ENCODE results near the gene PAX6. TPM values are rescaled to one million over a fixed set of nuclear protein-coding genes. Genes with fewer than 3 reads are reported as not detected.

PAX6 gene
- total RNA-seq, 4 donors from 2014 or later, result 0.40 to 0.79 (median 0.55) TPM; not detected in 1

DNA sequence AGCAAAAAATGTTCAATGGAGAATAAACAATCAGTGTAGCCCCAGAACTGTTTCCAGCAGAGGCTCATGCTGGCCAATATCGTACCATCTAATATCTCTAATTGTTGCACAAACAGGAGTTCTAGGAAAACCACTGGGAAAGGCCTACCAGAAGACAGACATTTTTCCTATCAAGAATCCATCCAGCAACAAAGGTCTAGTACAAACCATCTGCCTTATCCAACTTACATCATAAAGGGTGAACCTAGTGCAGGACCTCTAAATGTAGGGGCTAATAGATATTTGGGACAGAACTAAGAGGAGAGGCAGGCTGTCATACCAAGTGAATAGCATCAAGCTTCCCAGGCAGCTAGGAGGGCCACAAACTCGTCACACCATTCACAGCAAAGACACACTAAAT, 18.7 kb downstream of the PAX6 start:
- peaks cover 0 to under 1% (median 0%) of the 10 kb centered on the region in 4 donors for H3K4me1 ChIP-seq
- no peak overlapping the region for H3K4me3 ChIP-seq
- intact Hi-C loops (cut with DNase I; ENCODE audit: low total_unique reads), result no loop called here
- no peaks in the 10 kb centered on the region for H3K9me3 ChIP-seq
- no peak for DNase-seq
- H3K27me3 ChIP-seq, result peaks cover 28% of the 10 kb centered on the region
- in situ Hi-C loops (cut with MboI; ENCODE audit: low pct_ligation_motif_present in 1 of 4, low pct_unique_long_range_greater_than_20kb in 1 of 4, low sequenced_read_pairs in 3 of 4), result no loop called here
- 79% methylated on average over 2 of the region's 2 CpGs; no CpG with 5 or more reads in 1 of the 2 donors for WGBS, 2 donors (ENCODE audit: low coverage in 1 of 2)
- no peak overlapping the region for H3K27ac ChIP-seq
- TF ChIP-seq EP300 (IDR thresholded peaks at IDR 0.05; ENCODE audit: low read depth), result no peak
- no peaks in the 10 kb centered on the region for H3K36me3 ChIP-seq

- no peaks in the 10 kb centered on the region for H3K4me1 ChIP-seq
- H3K27ac ChIP-seq, result no peak overlapping the region
- H3K4me3 ChIP-seq, result no peak overlapping the region
- 40 to 55% methylated on average over 1 to 2 of the region's 2 CpGs for WGBS, 2 donors (ENCODE audit: low coverage in 1 of 2)
- H3K27me3 ChIP-seq, result peaks cover 24% of the 10 kb centered on the region
- no peak for TF ChIP-seq POLR2AphosphoS5 (IDR thresholded peaks at IDR 0.05)
- TF ChIP-seq EP300 (IDR thresholded peaks at IDR 0.05; ENCODE audit: low read depth), result no peak
- in situ Hi-C loops (cut with MboI; ENCODE audit: low pct_ligation_motif_present in 1 of 4, low pct_unique_long_range_greater_than_20kb in 1 of 4, low sequenced_read_pairs in 3 of 4) (no loop called here), intact Hi-C loops (cut with DNase I; ENCODE audit: low total_unique reads) (no loop called here)
- no peaks in the 10 kb centered on the region for H3K9me3 ChIP-seq
- no peak for DNase-seq
- no peaks in the 10 kb centered on the region for H3K36me3 ChIP-seq
Measured at GRCh38 chr11:31792036-31792435, 19.1 kb downstream of the PAX6 start.

DNA sequence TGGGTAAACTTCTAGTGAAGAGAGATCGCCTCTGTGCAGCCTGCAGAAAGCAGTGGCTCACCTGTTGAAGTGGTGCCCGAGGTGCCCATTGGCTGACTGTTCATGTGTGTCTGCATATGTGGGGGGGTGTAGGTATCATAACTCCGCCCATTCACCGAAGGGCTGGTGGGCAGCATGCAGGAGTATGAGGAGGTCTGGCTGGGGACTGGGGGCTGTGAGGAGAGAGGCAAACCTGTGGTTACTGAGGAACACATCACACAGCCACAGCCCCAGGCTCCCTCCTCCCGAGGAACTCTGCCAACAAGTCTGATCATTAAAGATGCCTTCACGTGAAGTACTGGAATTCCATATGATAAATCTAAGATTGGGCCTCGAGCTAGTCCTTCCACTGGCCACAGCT, 20.5 kb downstream of the PAX6 start:
- intact Hi-C loops (cut with DNase I; ENCODE audit: low total_unique reads), result no loop called here
- H3K27me3 ChIP-seq, result peaks cover 10% of the 10 kb centered on the region
- WGBS, 2 donors (ENCODE audit: low coverage in 1 of 2), result 78% methylated on average over 7 of the region's 7 CpGs; no CpG with 5 or more reads in 1 of the 2 donors
- in situ Hi-C loops (cut with MboI; ENCODE audit: low pct_ligation_motif_present in 1 of 4, low pct_unique_long_range_greater_than_20kb in 1 of 4, low sequenced_read_pairs in 3 of 4), result no loop called here
- no peak overlapping the region for H3K4me3 ChIP-seq
- no peaks in the 10 kb centered on the region for H3K9me3 ChIP-seq
- no peak for DNase-seq
- H3K36me3 ChIP-seq, result no peaks in the 10 kb centered on the region
- H3K4me1 ChIP-seq, result no peaks in the 10 kb centered on the region
- H3K27ac ChIP-seq, result no peak overlapping the region
- TF ChIP-seq POLR2AphosphoS5 (IDR thresholded peaks at IDR 0.05) (no peak), POLR2A (IDR thresholded peaks at IDR 0.05) (no peak), EP300 (IDR thresholded peaks at IDR 0.05; ENCODE audit: low read depth) (no peak)
- TF ChIP-seq, protein P1, sequence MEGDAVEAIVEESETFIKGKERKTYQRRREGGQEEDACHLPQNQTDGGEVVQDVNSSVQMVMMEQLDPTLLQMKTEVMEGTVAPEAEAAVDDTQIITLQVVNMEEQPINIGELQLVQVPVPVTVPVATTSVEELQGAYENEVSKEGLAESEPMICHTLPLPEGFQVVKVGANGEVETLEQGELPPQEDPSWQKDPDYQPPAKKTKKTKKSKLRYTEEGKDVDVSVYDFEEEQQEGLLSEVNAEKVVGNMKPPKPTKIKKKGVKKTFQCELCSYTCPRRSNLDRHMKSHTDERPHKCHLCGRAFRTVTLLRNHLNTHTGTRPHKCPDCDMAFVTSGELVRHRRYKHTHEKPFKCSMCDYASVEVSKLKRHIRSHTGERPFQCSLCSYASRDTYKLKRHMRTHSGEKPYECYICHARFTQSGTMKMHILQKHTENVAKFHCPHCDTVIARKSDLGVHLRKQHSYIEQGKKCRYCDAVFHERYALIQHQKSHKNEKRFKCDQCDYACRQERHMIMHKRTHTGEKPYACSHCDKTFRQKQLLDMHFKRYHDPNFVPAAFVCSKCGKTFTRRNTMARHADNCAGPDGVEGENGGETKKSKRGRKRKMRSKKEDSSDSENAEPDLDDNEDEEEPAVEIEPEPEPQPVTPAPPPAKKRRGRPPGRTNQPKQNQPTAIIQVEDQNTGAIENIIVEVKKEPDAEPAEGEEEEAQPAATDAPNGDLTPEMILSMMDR (IDR thresholded peaks at IDR 0.05), result no peak

- no peak overlapping the region for H3K27ac ChIP-seq
- H3K27me3 ChIP-seq, result no peaks in the 10 kb centered on the region
- in situ Hi-C loops (cut with MboI; ENCODE audit: low pct_ligation_motif_present in 1 of 4, low pct_unique_long_range_greater_than_20kb in 1 of 4, low sequenced_read_pairs in 3 of 4) (no loop called here), intact Hi-C loops (cut with DNase I; ENCODE audit: low total_unique reads) (no loop called here)
- no peaks in the 10 kb centered on the region for H3K36me3 ChIP-seq
- no peaks in the 10 kb centered on the region for H3K9me3 ChIP-seq
- 73 to 80% methylated on average over 2 to 3 of the region's 3 CpGs for WGBS, 2 donors (ENCODE audit: low coverage in 1 of 2)
- no peak for TF ChIP-seq EP300 (IDR thresholded peaks at IDR 0.05; ENCODE audit: low read depth)
- TF ChIP-seq, protein P1 (IDR thresholded peaks at IDR 0.05), result no peak
- no peaks in the 10 kb centered on the region for H3K4me1 ChIP-seq
- H3K4me3 ChIP-seq, result no peak overlapping the region
- DNase-seq, result no peak
Measured at GRCh38 chr11:31788085-31788484, 23.0 kb downstream of the PAX6 start.

- no peak overlapping the region for H3K4me3 ChIP-seq
- TF ChIP-seq POLR2A (IDR thresholded peaks at IDR 0.05) (no peak), POLR2AphosphoS5 (IDR thresholded peaks at IDR 0.05) (no peak), EP300 (IDR thresholded peaks at IDR 0.05; ENCODE audit: low read depth) (no peak)
- TF ChIP-seq, protein P1 (IDR thresholded peaks at IDR 0.05), result no peak
- intact Hi-C loops (cut with DNase I; ENCODE audit: low total_unique reads) (no loop called here), in situ Hi-C loops (cut with MboI; ENCODE audit: low pct_ligation_motif_present in 1 of 4, low pct_unique_long_range_greater_than_20kb in 1 of 4, low sequenced_read_pairs in 3 of 4) (no loop called here)
- no peak overlapping the region for H3K27ac ChIP-seq
- H3K36me3 ChIP-seq, result no peaks in the 10 kb centered on the region
- no peaks in the 10 kb centered on the region for H3K27me3 ChIP-seq
- no peaks in the 10 kb centered on the region for H3K9me3 ChIP-seq
- 81 to 93% methylated on average over 4 to 16 of the region's 16 CpGs for WGBS, 2 donors (ENCODE audit: low coverage in 1 of 2)
- H3K4me1 ChIP-seq, result no peaks in the 10 kb centered on the region
- no peak for DNase-seq
Measured at GRCh38 chr11:31786996-31787685, 24.0 kb downstream of the PAX6 start.

Measured in transverse colon (tissue), 4 donors.